Stimulated activated CD8-positive, alpha-beta memory T cell treated with anti-CD3 and anti-CD28 coated beads, Interleukin-15, amount 100 ng/mL, for 48 hours (primary cell): ENCODE data around the gene TMIGD2.
"Not testable (repeated sequence)": the region's sequence is repeated elsewhere in the genome, so short reads cannot be mapped to it uniquely, and the experiment has no call there.

Experiments
- DNase-seq, 2 donors: peaks; one replicate each; pipeline ENCODE4 v3.0.0-alpha.2; 2020; ENCODE audit warnings: low read depth in 2 of 2

The TMIGD2 gene

GRCh38 chr19:4297901-4298809 is 4.0 kb downstream of the TMIGD2 start:
- peak; percentile 33 to 44 for DNase-seq

- DNase-seq: no peak
Observed at GRCh38 chr19:4295972-4296771, 6.0 kb downstream of the TMIGD2 start.

- no peak for DNase-seq
Observed at GRCh38 chr19:4294389-4294788, 7.8 kb downstream of the TMIGD2 start.

GRCh38 chr19:4292515-4292914 is 9.7 kb downstream of the TMIGD2 start:
- DNase-seq: no peak

GRCh38 chr19:4291184-4291732 is 10.9 kb downstream of the TMIGD2 start:
- DNase-seq: no peak

GRCh38 chr19:4288091-4288777 is 14.0 kb downstream of the TMIGD2 start:
- DNase-seq: no peak

- not testable (repeated sequence) for DNase-seq
Observed at GRCh38 chr19:4286141-4286540, 16.0 kb downstream of the TMIGD2 start.

- no peak for DNase-seq
Observed at GRCh38 chr19:4284974-4285373, 17.2 kb downstream of the TMIGD2 start.

- DNase-seq: no peak
Observed at GRCh38 chr19:4284176-4284958, 17.8 kb downstream of the TMIGD2 start.

GRCh38 chr19:4279530-4280422 is 22.4 kb downstream of the TMIGD2 start:
- DNase-seq: no peak

- DNase-seq: no peak
Observed at GRCh38 chr19:4279267-4279529, 23.0 kb downstream of the TMIGD2 start.

GRCh38 chr19:4278419-4279266 is 23.5 kb downstream of the TMIGD2 start, which contains the start of gene SHD:
TSS of gene SHD (plus strand) at chr19:4279266. CDS start at chr19:4280064, 798 bp downstream.
- no peak for DNase-seq

- DNase-seq: no peak
Observed at GRCh38 chr19:4278010-4278409, 24.2 kb downstream of the TMIGD2 start.

- no peak for DNase-seq
Observed at GRCh38 chr19:4277191-4277696, 24.9 kb downstream of the TMIGD2 start.

GRCh38 chr19:4274321-4274686 is 27.9 kb downstream of the TMIGD2 start:
- DNase-seq: not testable (repeated sequence)

- DNase-seq: no peak
Observed at GRCh38 chr19:4272894-4273293, 29.3 kb downstream of the TMIGD2 start.

GRCh38 chr19:4268816-4269430 is 33.3 kb downstream of the TMIGD2 start:
- DNase-seq: no peak
